SK-N-SH (cell line): ENCODE measurements around the gene C11orf71. TPM values are rescaled to one million over a fixed set of nuclear protein-coding genes. Genes with fewer than 3 reads are reported as not detected.

Experiments
- CTCF ChIA-PET: fragments of 300-600, 350-600 bp; formaldehyde crosslinking; extraction: SDS; loops from one replicate; lab custom pipeline; 2021; lab: Yijun Ruan, JAX
- POLR2A ChIA-PET: fragments of 350-600 bp; sonication (Branson Sonifier 250); formaldehyde crosslinking; extraction: SDS; loops from one replicate; lab custom pipeline; 2020; ENCODE audit warnings: antibody characterized with exemption, inconsistent platforms; lab: Yijun Ruan, JAX
- DNase-seq: peaks from one replicate; pipeline ENCODE4 v3.0.0; 2012
- H2AFZ ChIP-seq: fragments of 200-600 bp; sonication (generic); 2 replicates; pipeline ENCODE4 v1.8.1; 2016; ENCODE audit warnings: antibody characterized with exemption, mild to moderate bottlenecking, low read depth
- H3F3A ChIP-seq: fragments of 200-600 bp; sonication (generic); replicated peaks from 2 replicates; pipeline ENCODE3; 2016; ENCODE audit warnings: antibody characterized with exemption, mild to moderate bottlenecking; ENCODE audit not compliant: insufficient read depth
- H3K27ac ChIP-seq, 2 experiments: fragments of 200-500 bp in 1 of 2; fragments of 200-600 bp in 1 of 2; sonication (Bioruptor generic) in 1 of 2; sonication (generic), shearing (Covaris generic) in 1 of 2; 2 replicates each; pipeline versions ENCODE4 v1.5.1 to v1.6.1; 2014 to 2016; ENCODE audit warnings: low read depth in 2 of 2, inconsistent platforms in 1 of 2, low read length in 1 of 2, mild to moderate bottlenecking in 1 of 2, mixed read lengths in 1 of 2
- H3K27me3 ChIP-seq: fragments of 200-600 bp; sonication (generic), shearing (Covaris generic); 2 replicates; pipeline ENCODE4 v1.6.1; 2016; ENCODE audit warnings: mixed run types; ENCODE audit not compliant: insufficient read depth
- H3K36me3 ChIP-seq, 2 experiments: fragments of 200-500 bp in 1 of 2; fragments of 200-600 bp in 1 of 2; sonication (Bioruptor generic) in 1 of 2; sonication (generic) in 1 of 2; replicated peaks in 1 of 2; 2 replicates each; pipeline versions ENCODE3 to v1.5.1; 2014 to 2016; ENCODE audit warnings: low read length in 1 of 2, mild to moderate bottlenecking in 1 of 2; ENCODE audit not compliant: insufficient read depth in 2 of 2, control insufficient read depth in 1 of 2
- H3K4me1 ChIP-seq, 2 experiments: fragments of 200-500 bp in 1 of 2; fragments of 200-600 bp in 1 of 2; sonication (Bioruptor generic) in 1 of 2; sonication (generic), shearing (Covaris generic) in 1 of 2; 2 replicates each; pipeline versions ENCODE4 v1.5.1 to v1.6.1; 2014 to 2016; ENCODE audit warnings: low read depth in 1 of 2, low read length in 1 of 2, mixed run types in 1 of 2; ENCODE audit not compliant: insufficient read depth in 2 of 2, control insufficient read depth in 1 of 2
- H3K4me2 ChIP-seq: fragments of 200-600 bp; sonication (generic), shearing (Covaris generic); 2 replicates; pipeline ENCODE4 v1.6.1; 2017; ENCODE audit warnings: mixed run types
- H3K4me3 ChIP-seq, 2 experiments: fragments of 200-500 bp in 1 of 2; fragments of 200-600 bp in 1 of 2; sonication (Bioruptor generic) in 1 of 2; sonication (generic), shearing (Covaris generic) in 1 of 2; 2 replicates each; pipeline versions ENCODE4 v1.5.1 to v1.8.1; 2014 to 2016; ENCODE audit warnings: low read depth in 2 of 2, inconsistent platforms in 1 of 2, low read length in 1 of 2, mild to moderate bottlenecking in 1 of 2, mixed read lengths in 1 of 2, moderate library complexity in 1 of 2
- H3K79me2 ChIP-seq: fragments of 200-600 bp; sonication (generic); 2 replicates; pipeline ENCODE4 v1.8.1; 2017; ENCODE audit warnings: mild to moderate bottlenecking; ENCODE audit not compliant: insufficient read depth
- H3K9ac ChIP-seq: fragments of 200-600 bp; sonication (generic); 2 replicates; pipeline ENCODE4 v1.6.1; 2017; ENCODE audit warnings: mixed run types
- H3K9me2 ChIP-seq: fragments of 200-600 bp; sonication (generic); 2 replicates; pipeline ENCODE4 v1.6.1; 2017; ENCODE audit warnings: mixed run types
- H3K9me3 ChIP-seq: fragments of 200-600 bp; sonication (generic); 2 replicates; pipeline ENCODE4 v1.6.1; 2017; ENCODE audit warnings: mixed run types, mild to moderate bottlenecking, moderate library complexity
- H4K20me1 ChIP-seq: fragments of 200-600 bp; sonication (generic); 2 replicates; pipeline ENCODE4 v1.6.1; 2017; ENCODE audit warnings: mild to moderate bottlenecking, mixed run types; ENCODE audit not compliant: insufficient read depth
- CTCF ChIP-seq: fragments of 200-600 bp; sonication (generic); IDR thresholded peaks from 2 replicates; pipeline ENCODE4 v1.6.1; 2017; ENCODE audit warnings: antibody characterized with exemption, mild to moderate bottlenecking, moderate library complexity
- ELF1 ChIP-seq: IDR thresholded peaks from 2 replicates; pipeline ENCODE4 v1.4.0; 2012
- EP300 ChIP-seq, 2 experiments: IDR thresholded peaks; 2 replicates each; pipeline versions ENCODE4 v1.4.0 to v1.6.1; 2012; ENCODE audit warnings: borderline replicate concordance in 1 of 2, low read depth in 1 of 2, low read length in 1 of 2
- FOXM1 ChIP-seq: IDR thresholded peaks from 2 replicates; pipeline ENCODE4 v1.4.0; 2012; ENCODE audit warnings: low read depth, mild to moderate bottlenecking
- MEF2A ChIP-seq: IDR thresholded peaks from 2 replicates; pipeline ENCODE4 v1.4.0; 2012; ENCODE audit warnings: low read depth, borderline replicate concordance
- POLR2AphosphoS5 ChIP-seq: IDR thresholded peaks from 2 replicates; pipeline ENCODE4 v1.6.1; 2012; ENCODE audit warnings: low read depth, low read length
- REST ChIP-seq: IDR thresholded peaks from 2 replicates; pipeline ENCODE4 v1.6.1; 2012; ENCODE audit warnings: mild to moderate bottlenecking, low read depth, low read length, moderate library complexity
- TAF1 ChIP-seq: IDR thresholded peaks from 2 replicates; pipeline ENCODE4 v1.6.1; 2012; ENCODE audit warnings: low read depth, mild to moderate bottlenecking, low read length, moderate library complexity, borderline replicate concordance
- USF1 ChIP-seq: IDR thresholded peaks from 2 replicates; pipeline ENCODE4 v1.4.0; 2012; ENCODE audit warnings: low read depth, borderline replicate concordance
- WGBS: methylation state at CpG from one replicate; pipeline ENCODE4 v1.1.6; 2017; ENCODE audit warnings: low lambda C conversion rate; 5-methylcytosine and 5-hydroxymethylcytosine counted together
- polyA plus RNA-seq, 3 experiments: library from polyadenylated mRNA; depleted of rRNA; stranded (reverse); fragments of >200 nt; gene quantifications; 2 replicates each; pipeline ENCODE4 v1.2.3, GENCODE V29; 2012
- TF ChIP-seq, protein P1 (sequence below): IDR thresholded peaks from 2 replicates; pipeline ENCODE4 v1.4.0; 2012; ENCODE audit warnings: low read depth, borderline replicate concordance
- TF ChIP-seq, protein P2 (sequence below): fragments of 150-350 bp; IDR thresholded peaks from 2 replicates; pipeline ENCODE4 v1.6.1; 2017; ENCODE audit warnings: antibody characterized with exemption, low read length, low read depth, borderline replicate concordance
- TF ChIP-seq, protein P3 (sequence below): IDR thresholded peaks from 2 replicates; pipeline ENCODE4 v1.4.0; 2012; ENCODE audit warnings: low read depth

Gene C11orf71
- polyA plus RNA-seq, 1 of the 3 experiments (the other 2 are of a cell fraction) = 7.8 TPM

DNA sequence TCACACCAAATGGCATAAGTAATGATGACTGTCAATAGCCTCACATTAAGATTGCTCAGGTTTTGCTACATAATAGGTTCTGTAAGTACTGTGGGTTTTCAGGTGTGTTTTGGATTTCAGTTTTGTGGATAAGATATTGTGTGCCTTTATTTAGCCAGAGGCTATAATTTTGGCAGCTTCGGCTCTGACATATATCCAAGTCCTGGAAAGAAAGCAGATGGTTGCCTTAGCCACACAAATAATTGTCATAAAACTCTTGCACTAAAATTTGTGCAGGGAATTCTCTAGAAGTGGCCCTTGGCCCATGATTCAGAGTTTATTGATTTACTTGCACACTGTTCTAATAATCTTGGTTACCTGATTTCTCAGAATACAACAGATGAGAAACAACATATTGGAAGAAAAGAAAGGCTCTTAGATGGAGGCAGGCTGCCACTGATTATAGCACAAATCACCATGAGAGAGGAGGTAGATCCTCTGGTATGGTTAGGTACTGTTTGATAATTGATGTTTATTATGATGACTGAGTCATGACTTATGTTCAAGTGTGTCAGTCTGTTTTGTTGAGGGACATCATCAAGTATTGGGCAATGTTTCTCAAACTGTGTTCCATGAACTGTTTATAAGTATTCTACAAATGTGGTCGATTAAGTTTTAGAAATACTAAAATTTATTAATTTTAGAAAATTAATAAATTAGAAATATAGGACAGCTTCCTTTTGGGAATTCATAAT is 48.6 kb upstream of the C11orf71 start:
- CTCF ChIA-PET = interaction anchor here (1.2 kb wide), 1 partner anchor 108 kb away, joined by 4 read pairs; no protein-coding TSS in a partner anchor
- Histone ChIP-seq H3K36me3 (peaks cover 64 to 67% of the 10 kb centered on the region in 2 experiments), H3K4me3 (no peak overlapping the region), H3K79me2 (peaks cover 52% of the 10 kb centered on the region), H3K9ac (no peak overlapping the region), H3K4me1 (0 out of 4 replicates have a peak, but pooled peaks cover 0 to 5% of the 10 kb centered on the region in 2 experiments), H3K9me2 (no peaks in the 10 kb centered on the region), H3F3A (no peaks in the 10 kb centered on the region), H4K20me1 (peaks cover 7% of the 10 kb centered on the region; the same call in 1 of the 2 replicates), H3K4me2 (no peak overlapping the region), H3K27me3 (no peaks in the 10 kb centered on the region), H3K9me3 (no peaks in the 10 kb centered on the region), H2AFZ (no peak overlapping the region), H3K27ac (no peak overlapping the region)
- WGBS = 87% methylated on average over 2 of the region's 2 CpGs
- POLR2A ChIA-PET = no interaction called here
- no peak for DNase-seq
- TF ChIP-seq TAF1 (no peak), EP300 (IDR thresholded peaks at IDR 0.05; ENCODE audit: borderline replicate concordance in 1 of 2, low read depth in 1 of 2, low read length in 1 of 2) (no peak)
- TF ChIP-seq, protein P1, sequence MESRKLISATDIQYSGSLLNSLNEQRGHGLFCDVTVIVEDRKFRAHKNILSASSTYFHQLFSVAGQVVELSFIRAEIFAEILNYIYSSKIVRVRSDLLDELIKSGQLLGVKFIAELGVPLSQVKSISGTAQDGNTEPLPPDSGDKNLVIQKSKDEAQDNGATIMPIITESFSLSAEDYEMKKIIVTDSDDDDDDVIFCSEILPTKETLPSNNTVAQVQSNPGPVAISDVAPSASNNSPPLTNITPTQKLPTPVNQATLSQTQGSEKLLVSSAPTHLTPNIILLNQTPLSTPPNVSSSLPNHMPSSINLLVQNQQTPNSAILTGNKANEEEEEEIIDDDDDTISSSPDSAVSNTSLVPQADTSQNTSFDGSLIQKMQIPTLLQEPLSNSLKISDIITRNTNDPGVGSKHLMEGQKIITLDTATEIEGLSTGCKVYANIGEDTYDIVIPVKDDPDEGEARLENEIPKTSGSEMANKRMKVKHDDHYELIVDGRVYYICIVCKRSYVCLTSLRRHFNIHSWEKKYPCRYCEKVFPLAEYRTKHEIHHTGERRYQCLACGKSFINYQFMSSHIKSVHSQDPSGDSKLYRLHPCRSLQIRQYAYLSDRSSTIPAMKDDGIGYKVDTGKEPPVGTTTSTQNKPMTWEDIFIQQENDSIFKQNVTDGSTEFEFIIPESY = no peak

DNA sequence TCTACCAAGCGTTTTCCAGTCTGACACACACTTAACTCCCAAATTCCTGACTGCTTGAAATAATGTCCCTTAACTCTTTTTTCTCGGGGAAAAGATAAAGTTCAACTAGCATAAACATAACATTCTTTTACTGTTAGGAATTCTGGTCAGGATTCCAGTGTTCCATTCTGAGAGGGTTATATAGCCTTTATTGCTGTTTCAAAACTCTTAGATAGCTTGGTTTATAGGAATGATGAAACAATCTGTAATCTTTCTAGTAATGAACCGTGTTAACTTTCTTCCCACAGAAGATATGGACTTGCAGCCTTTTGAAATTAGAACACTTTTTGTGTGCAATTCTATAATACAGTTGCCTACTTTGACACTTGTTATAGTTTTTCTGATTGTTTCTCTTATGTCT is 47.6 kb upstream of the C11orf71 start:
- no peak for DNase-seq
- Histone ChIP-seq H3K4me3 (no peak overlapping the region), H3K9me3 (no peaks in the 10 kb centered on the region), H3K27ac (no peak overlapping the region), H3K36me3 (peaks cover 64 to 71% of the 10 kb centered on the region in 2 experiments), H3K79me2 (peaks cover 62% of the 10 kb centered on the region), H3K9me2 (no peaks in the 10 kb centered on the region), H4K20me1 (peaks cover 7% of the 10 kb centered on the region; the same call in 1 of the 2 replicates), H3K27me3 (no peaks in the 10 kb centered on the region), H3K4me2 (no peak overlapping the region), H2AFZ (no peak overlapping the region), H3F3A (no peaks in the 10 kb centered on the region), H3K9ac (no peak overlapping the region), H3K4me1 (0 out of 4 replicates have a peak, but pooled peaks cover 0 to 5% of the 10 kb centered on the region in 2 experiments)
- CTCF ChIA-PET = interaction anchor here (1.2 kb wide), 1 partner anchor 107 kb away, joined by 4 read pairs; no protein-coding TSS in a partner anchor
- POLR2A ChIA-PET = no interaction called here
- WGBS = 95% methylated on average over 3 of the region's 3 CpGs
- TF ChIP-seq CTCF (no peak), USF1 (no peak), POLR2AphosphoS5 (no peak), REST (no peak), ELF1 (no peak), MEF2A (no peak), FOXM1 (no peak)
- TF ChIP-seq, protein P1 = no peak
- TF ChIP-seq, protein P2, sequence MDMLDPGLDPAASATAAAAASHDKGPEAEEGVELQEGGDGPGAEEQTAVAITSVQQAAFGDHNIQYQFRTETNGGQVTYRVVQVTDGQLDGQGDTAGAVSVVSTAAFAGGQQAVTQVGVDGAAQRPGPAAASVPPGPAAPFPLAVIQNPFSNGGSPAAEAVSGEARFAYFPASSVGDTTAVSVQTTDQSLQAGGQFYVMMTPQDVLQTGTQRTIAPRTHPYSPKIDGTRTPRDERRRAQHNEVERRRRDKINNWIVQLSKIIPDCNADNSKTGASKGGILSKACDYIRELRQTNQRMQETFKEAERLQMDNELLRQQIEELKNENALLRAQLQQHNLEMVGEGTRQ = no peak
- TF ChIP-seq, protein P3, sequence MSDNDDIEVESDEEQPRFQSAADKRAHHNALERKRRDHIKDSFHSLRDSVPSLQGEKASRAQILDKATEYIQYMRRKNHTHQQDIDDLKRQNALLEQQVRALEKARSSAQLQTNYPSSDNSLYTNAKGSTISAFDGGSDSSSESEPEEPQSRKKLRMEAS = no peak
